HCT116 (cell line): Measurements from ENCODE around the gene CEACAM6.

Experiments
- CEBPB ChIP-seq: IDR thresholded peaks from 2 replicates; pipeline ENCODE4 v1.6.1; 2012; ENCODE audit warnings: low read depth
- CTCF ChIP-seq, 3 experiments: fragments of 200-600 bp in 1 of 3; sonication (generic) in 1 of 3; IDR thresholded peaks in 2 of 3; conservative IDR thresholded peaks in 1 of 3; 2 replicates each; pipeline ENCODE4 v1.5.1; 2012 to 2017; ENCODE audit warnings: low read depth in 2 of 3, low read length in 2 of 3, antibody characterized with exemption in 1 of 3, borderline replicate concordance in 1 of 3, control low read depth in 1 of 3, mild to moderate bottlenecking in 1 of 3, mixed read lengths in 1 of 3, mixed run types in 1 of 3, moderate library complexity in 1 of 3; ENCODE audit not compliant: insufficient read depth in 1 of 3
- EZH2 ChIP-seq: fragments of 200-600 bp; sonication (generic); IDR thresholded peaks from 2 replicates; pipeline ENCODE4 v1.6.1; 2017; ENCODE audit warnings: antibody characterized with exemption, mixed run types
- EZH2phosphoT487 ChIP-seq: fragments of 200-600 bp; IDR thresholded peaks from 2 replicates; pipeline ENCODE4 v1.6.1; 2018; ENCODE audit warnings: antibody characterized with exemption, borderline replicate concordance
- POLR2A ChIP-seq: IDR thresholded peaks from 2 replicates; pipeline ENCODE4 v1.7.0; 2011; ENCODE audit warnings: borderline replicate concordance; ENCODE audit not compliant: insufficient read depth, insufficient read length; ENCODE audit errors: extremely low read depth
- POLR2AphosphoS5 ChIP-seq: IDR thresholded peaks from 2 replicates; pipeline ENCODE4 v1.6.1; 2011; ENCODE audit warnings: mild to moderate bottlenecking, low read depth, low read length, moderate library complexity
- SIN3A ChIP-seq: IDR thresholded peaks from 2 replicates; pipeline ENCODE4 v1.6.1; 2012; ENCODE audit warnings: low read depth
- SP1 ChIP-seq: IDR thresholded peaks from 2 replicates; pipeline ENCODE4 v1.6.1; 2012; ENCODE audit warnings: low read depth
- YY1 ChIP-seq: IDR thresholded peaks from 2 replicates; pipeline ENCODE4 v1.6.1; 2011; ENCODE audit warnings: low read length, low read depth, moderate library complexity, mild to moderate bottlenecking; ENCODE audit not compliant: insufficient replicate concordance; ENCODE audit errors: extremely low read depth
- ZNF274 ChIP-seq: fragments of 200-500 bp; sonication (Bioruptor generic); IDR thresholded peaks from 2 replicates; pipeline ENCODE4 v1.6.1; 2014; ENCODE audit warnings: mild to moderate bottlenecking, low read depth, low read length, inconsistent platforms

- TF ChIP-seq EZH2phosphoT487 (no peak), SP1 (no peak), POLR2AphosphoS5 (no peak), EZH2 (no peak), CTCF (IDR thresholded peaks at IDR 0.05 in 2 of 3, conservative IDR thresholded peaks at IDR 0.05 in 1 of 3; ENCODE audit: borderline replicate concordance in 1 of 3, insufficient read depth in 1 of 3, low read depth in 2 of 3, low read length in 2 of 3) (no peak), SIN3A (no peak), CEBPB (no peak), ZNF274 (no peak), POLR2A (no peak), YY1 (no peak)
These were observed 40.7 kb upstream of the CEACAM6 start for GRCh38 chr19:41714598-41714997.
